Chondrocyte (in vitro differentiated cells): ENCODE data around the gene PIF1. TPM values are rescaled to one million over a fixed set of nuclear protein-coding genes. Genes with fewer than 3 reads are reported as not detected.

ENCODE experiments used
- DNase-seq: peaks from one replicate; pipeline ENCODE4 v3.0.0; 2021; ENCODE audit warnings: mixed read lengths, low spot score
- H3K27ac Mint-ChIP-seq: one replicate; pipeline ENCODE4 v1.8.0; 2021; ENCODE audit warnings: mild to moderate bottlenecking, moderate library complexity, mixed read lengths; ENCODE audit not compliant: unreplicated experiment
- H3K27me3 Mint-ChIP-seq: 2 replicates; pipeline ENCODE4 v1.8.0; 2021; ENCODE audit warnings: low read depth, mixed read lengths
- H3K36me3 Mint-ChIP-seq: 2 replicates; pipeline ENCODE4 v1.8.0; 2021; ENCODE audit warnings: low read depth, mixed read lengths
- H3K4me1 Mint-ChIP-seq: 2 replicates; pipeline ENCODE4 v1.8.0; 2021; ENCODE audit warnings: low read depth, mild to moderate bottlenecking, mixed read lengths
- H3K4me3 Mint-ChIP-seq: one replicate; pipeline ENCODE4 v1.8.0; 2021; ENCODE audit warnings: mild to moderate bottlenecking, moderate library complexity, mixed read lengths; ENCODE audit not compliant: unreplicated experiment
- H3K9me3 Mint-ChIP-seq: 2 replicates; pipeline ENCODE4 v1.8.0; 2021; ENCODE audit warnings: low read depth, mixed read lengths
- CTCF ChIP-seq: fragments of 200-600 bp; sonication (generic); IDR thresholded peaks from 2 replicates; pipeline ENCODE4 v1.5.0; 2021; ENCODE audit warnings: antibody characterized with exemption, mild to moderate bottlenecking, moderate library complexity
- total RNA-seq: library from RNA; stranded (reverse); gene quantifications from 3 replicates; pipeline ENCODE4 v1.2.1, GENCODE V29; 2021

Gene PIF1
- total RNA-seq, 1 donor from 2014 or later: 6.1 TPM

- H3K27me3 Mint-ChIP-seq: no peaks in the 10 kb centered on the region
- H3K4me1 Mint-ChIP-seq: peaks cover 18% of the 10 kb centered on the region
- peaks cover 10% of the 10 kb centered on the region for H3K36me3 Mint-ChIP-seq
- DNase-seq: no peak
- no peak for TF ChIP-seq CTCF
- H3K27ac Mint-ChIP-seq: peak overlapping the region; percentile 64
- H3K9me3 Mint-ChIP-seq: no peaks in the 10 kb centered on the region
- H3K4me3 Mint-ChIP-seq: no peak overlapping the region
These were observed 38.6 kb upstream of the PIF1 start for GRCh38 chr15:64864068-64864467.

GRCh38 chr15:64862408-64862807, 37.0 kb upstream of the PIF1 start:
- H3K9me3 Mint-ChIP-seq: no peaks in the 10 kb centered on the region
- H3K4me3 Mint-ChIP-seq: no peak overlapping the region
- H3K27ac Mint-ChIP-seq: peak overlapping the region; percentile 32
- DNase-seq: no peak
- H3K4me1 Mint-ChIP-seq: peaks cover 33% of the 10 kb centered on the region
- TF ChIP-seq CTCF: no peak
- H3K27me3 Mint-ChIP-seq: no peaks in the 10 kb centered on the region
- peaks cover 12% of the 10 kb centered on the region for H3K36me3 Mint-ChIP-seq

GRCh38 chr15:64861960-64862359, 36.5 kb upstream of the PIF1 start:
- H3K27me3 Mint-ChIP-seq: no peaks in the 10 kb centered on the region
- no peak overlapping the region for H3K4me3 Mint-ChIP-seq
- no peak for DNase-seq
- TF ChIP-seq CTCF: no peak
- H3K9me3 Mint-ChIP-seq: no peaks in the 10 kb centered on the region
- peaks cover 12% of the 10 kb centered on the region for H3K36me3 Mint-ChIP-seq
- H3K4me1 Mint-ChIP-seq: peaks cover 36% of the 10 kb centered on the region
- H3K27ac Mint-ChIP-seq: no peak overlapping the region

GRCh38 chr15:64861331-64861730, 35.9 kb upstream of the PIF1 start:
- Mint-ChIP-seq H3K27ac (peak overlapping the region; percentile 8), H3K27me3 (no peaks in the 10 kb centered on the region), H3K4me1 (peaks cover 36% of the 10 kb centered on the region), H3K36me3 (peaks cover 12% of the 10 kb centered on the region), H3K4me3 (no peak overlapping the region), H3K9me3 (no peaks in the 10 kb centered on the region)
- TF ChIP-seq CTCF: no peak
- DNase-seq: no peak

GRCh38 chr15:64859226-64859625, 33.8 kb upstream of the PIF1 start:
- DNase-seq: no peak
- Mint-ChIP-seq H3K27ac (no peak overlapping the region), H3K9me3 (no peaks in the 10 kb centered on the region), H3K4me3 (no peak overlapping the region), H3K27me3 (no peaks in the 10 kb centered on the region), H3K36me3 (peaks cover 12% of the 10 kb centered on the region), H3K4me1 (peaks cover 46% of the 10 kb centered on the region)
- TF ChIP-seq CTCF: no peak
